H9 (cell line): ENCODE measurements around the gene ZNRF3. TPM values are rescaled to one million over a fixed set of nuclear protein-coding genes. Genes with fewer than 3 reads are reported as not detected.

ENCODE experiments used
- DNase-seq: peaks from one replicate; pipeline ENCODE4 v3.0.0-alpha.2; 2017
- H2AFZ ChIP-seq: one replicate; pipeline ENCODE4 v1.6.1; 2013; ENCODE audit warnings: mild to moderate bottlenecking, low read length, control low read depth, moderate library complexity
- H2AK5ac ChIP-seq: 2 replicates; pipeline ENCODE4 v1.6.1; 2013; ENCODE audit warnings: low read length, control low read depth, mixed read lengths; ENCODE audit not compliant: insufficient read length
- H2BK120ac ChIP-seq: one replicate; pipeline ENCODE4 v1.6.1; 2013; ENCODE audit warnings: low read depth, mild to moderate bottlenecking, low read length, control low read depth, inconsistent platforms; ENCODE audit not compliant: poor library complexity, severe bottlenecking
- H2BK12ac ChIP-seq: 2 replicates; pipeline ENCODE4 v1.6.1; 2013; ENCODE audit warnings: low read length, control low read depth, mixed read lengths, low read depth; ENCODE audit not compliant: insufficient read length
- H2BK15ac ChIP-seq: 2 replicates; pipeline ENCODE4 v1.6.1; 2013; ENCODE audit warnings: low read depth, low read length, control low read depth
- H2BK20ac ChIP-seq: one replicate; pipeline ENCODE4 v1.6.1; 2013; ENCODE audit warnings: low read depth, mild to moderate bottlenecking, low read length, control low read depth, inconsistent platforms; ENCODE audit not compliant: poor library complexity, severe bottlenecking
- H2BK5ac ChIP-seq: 2 replicates; pipeline ENCODE4 v1.6.1; 2013; ENCODE audit warnings: low read length, control low read depth, mixed read lengths; ENCODE audit not compliant: insufficient read length
- H3K14ac ChIP-seq: 2 replicates; pipeline ENCODE4 v1.6.1; 2013; ENCODE audit warnings: low read length, control low read depth; ENCODE audit not compliant: insufficient read depth
- H3K18ac ChIP-seq: 2 replicates; pipeline ENCODE4 v1.6.1; 2013; ENCODE audit warnings: low read depth, mild to moderate bottlenecking, mixed read lengths, low read length, control low read depth; ENCODE audit not compliant: insufficient read length
- H3K23ac ChIP-seq: 2 replicates; pipeline ENCODE4 v1.6.1; 2013; ENCODE audit warnings: low read length, control low read depth, mixed read lengths, low read depth; ENCODE audit not compliant: insufficient read length
- H3K23me2 ChIP-seq: 2 replicates; pipeline ENCODE4 v1.6.1; 2013; ENCODE audit warnings: low read depth, mild to moderate bottlenecking, mixed read lengths, low read length, control low read depth; ENCODE audit not compliant: insufficient read length, poor library complexity, severe bottlenecking
- H3K27ac ChIP-seq: 2 replicates; pipeline ENCODE4 v1.5.1; 2013; ENCODE audit warnings: low read length, control low read depth, mixed read lengths, low read depth; ENCODE audit not compliant: insufficient read length
- H3K27me3 ChIP-seq: 2 replicates; pipeline ENCODE4 v1.6.1; 2013; ENCODE audit warnings: low read length, control low read depth, inconsistent platforms; ENCODE audit not compliant: insufficient read depth
- H3K4ac ChIP-seq: 2 replicates; pipeline ENCODE4 v1.6.1; 2013; ENCODE audit warnings: low read depth, mild to moderate bottlenecking, control low read depth, inconsistent platforms, low read length, moderate library complexity
- H3K4me1 ChIP-seq: 2 replicates; pipeline ENCODE4 v1.6.1; 2013; ENCODE audit warnings: low read length, control low read depth, inconsistent platforms; ENCODE audit not compliant: insufficient read depth
- H3K4me2 ChIP-seq: 2 replicates; pipeline ENCODE4 v1.6.1; 2013; ENCODE audit warnings: low read length, control low read depth, mixed read lengths; ENCODE audit not compliant: insufficient read length, insufficient read depth
- H3K56ac ChIP-seq: 2 replicates; pipeline ENCODE4 v1.6.1; 2013; ENCODE audit warnings: low read depth, mild to moderate bottlenecking, mixed read lengths, low read length, control low read depth; ENCODE audit not compliant: insufficient read length
- H3K79me1 ChIP-seq: 2 replicates; pipeline ENCODE4 v1.6.1; 2013; ENCODE audit warnings: low read depth, mild to moderate bottlenecking, moderate library complexity, low read length, control low read depth, inconsistent platforms; ENCODE audit not compliant: insufficient read depth, poor library complexity, severe bottlenecking
- H3K79me2 ChIP-seq: 2 replicates; pipeline ENCODE4 v1.6.1; 2013; ENCODE audit warnings: low read length, control low read depth, inconsistent platforms; ENCODE audit not compliant: insufficient read depth
- H3K9ac ChIP-seq: 2 replicates; pipeline ENCODE4 v1.6.1; 2013; ENCODE audit warnings: low read length, control low read depth, mixed read lengths; ENCODE audit not compliant: insufficient read length; ENCODE audit errors: extremely low read depth
- H3K9me3 ChIP-seq: one replicate; pipeline ENCODE4 v1.6.1; 2013; ENCODE audit warnings: low read depth, low read length, inconsistent platforms; ENCODE audit not compliant: control insufficient read depth
- H3T11ph ChIP-seq: one replicate; pipeline ENCODE4 v1.6.1; 2013; ENCODE audit warnings: mild to moderate bottlenecking, low read length, control low read depth, inconsistent platforms
- H4K20me1 ChIP-seq: one replicate; pipeline ENCODE4 v1.6.1; 2013; ENCODE audit not compliant: control insufficient read depth, insufficient read length, insufficient read depth
- H4K5ac ChIP-seq: 2 replicates; pipeline ENCODE4 v1.6.1; 2013; ENCODE audit warnings: low read depth, mild to moderate bottlenecking, mixed read lengths, low read length, control low read depth; ENCODE audit not compliant: insufficient read length
- H4K8ac ChIP-seq: replicated peaks from 2 replicates; pipeline ENCODE4 v1.6.1; 2013; ENCODE audit warnings: low read length, control low read depth, mixed read lengths, low read depth; ENCODE audit not compliant: insufficient read length
- H4K91ac ChIP-seq: 2 replicates; pipeline ENCODE4 v1.6.1; 2013; ENCODE audit warnings: low read depth, mild to moderate bottlenecking, moderate library complexity, mixed read lengths, low read length, control low read depth; ENCODE audit not compliant: insufficient read length
- H3K27ac Mint-ChIP-seq, 3 experiments: 2 replicates in 2 of 3; 3 replicates in 1 of 3; pipeline ENCODE4 v1.8.0; 2020 to 2021; ENCODE audit warnings: mixed read lengths in 3 of 3, mild to moderate bottlenecking in 1 of 3, moderate library complexity in 1 of 3
- H3K27me3 Mint-ChIP-seq: 2 replicates; pipeline ENCODE4 v1.8.0; 2021; ENCODE audit warnings: low read depth, mild to moderate bottlenecking, moderate library complexity, mixed read lengths
- H3K36me3 Mint-ChIP-seq, 3 experiments: 2 replicates in 2 of 3; 3 replicates in 1 of 3; pipeline ENCODE4 v1.8.0; 2020 to 2021; ENCODE audit warnings: low read depth in 3 of 3, mixed read lengths in 3 of 3; ENCODE audit not compliant: insufficient read depth in 1 of 3
- H3K4me1 Mint-ChIP-seq, 2 experiments: 2 replicates each; pipeline ENCODE4 v1.8.0; 2020; ENCODE audit warnings: mixed read lengths in 2 of 2
- H3K4me3 Mint-ChIP-seq, 2 experiments: 2 replicates in 1 of 2; 3 replicates in 1 of 2; pipeline ENCODE4 v1.8.0; 2020 to 2021; ENCODE audit warnings: mild to moderate bottlenecking in 2 of 2, mixed read lengths in 2 of 2, moderate library complexity in 1 of 2
- H3K9me3 Mint-ChIP-seq, 2 experiments: 2 replicates in 1 of 2; 3 replicates in 1 of 2; pipeline ENCODE4 v1.8.0; 2020; ENCODE audit warnings: mild to moderate bottlenecking in 2 of 2, mixed read lengths in 2 of 2, moderate library complexity in 1 of 2
- WGBS: extraction: QIAGEN DNeasy Blood & Tissue Kit; methylation state at CpG from one replicate; pipeline ENCODE4 v1.1.7; 2013; ENCODE audit warnings: missing lambda C conversion rate, low lambda C conversion rate, mixed read lengths; ENCODE audit not compliant: insufficient read length; ENCODE audit errors: extremely low coverage; 5-methylcytosine and 5-hydroxymethylcytosine counted together
- total RNA-seq: library from RNA; stranded (reverse); gene quantifications from 2 replicates; pipeline ENCODE4 v1.2.1, GENCODE V29; 2021
- TF ChIP-seq, protein P1 (sequence below): fragments of 200-600 bp; sonication (generic); conservative IDR thresholded peaks from 3 replicates; pipeline ENCODE4 v1.8.0; 2021; ENCODE audit warnings: antibody characterized with exemption, mild to moderate bottlenecking

The ZNRF3 gene
- total RNA-seq, 1 experiment from 2014 or later, result 20.6 TPM

DNA sequence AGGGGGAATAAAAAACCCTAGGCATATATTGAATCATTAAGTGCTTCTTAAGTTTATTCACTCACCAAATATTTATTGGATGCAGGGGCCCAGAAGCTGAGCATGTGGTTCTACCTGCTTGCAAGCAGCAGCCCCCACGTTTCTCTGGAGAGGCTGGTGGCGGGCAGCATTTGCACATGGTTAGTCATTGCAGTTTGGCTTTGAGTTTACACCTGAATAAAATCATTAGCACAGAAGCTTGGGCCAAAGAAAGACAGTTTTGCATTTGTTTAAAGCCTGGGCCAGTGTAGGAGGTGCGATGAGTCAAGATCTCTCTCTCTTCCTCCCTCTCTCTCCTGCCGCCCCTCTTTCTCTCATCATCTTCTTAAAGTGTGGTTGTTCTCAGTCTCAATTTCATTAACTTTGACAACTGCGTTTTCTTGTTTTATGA lies 105.7 kb downstream of the ZNRF3 start:
- Histone ChIP-seq H2BK15ac (no peak overlapping the region), H3K14ac (no peak overlapping the region), H3T11ph (no peak overlapping the region), H4K5ac (no peak overlapping the region), H3K27ac (peak overlapping the region; percentile 62), H2AK5ac (no peak overlapping the region), H3K79me2 (peaks cover 2% of the 10 kb centered on the region; the same call in 1 of the 2 replicates), H3K9ac (no peak overlapping the region), H2BK5ac (no peak overlapping the region), H2BK120ac (no peak overlapping the region), H3K4me2 (peak overlapping the region; percentile 55), H2BK12ac (no peak overlapping the region), H2BK20ac (no peak overlapping the region), H3K23me2 (no peaks in the 10 kb centered on the region), H3K27me3 (no peaks in the 10 kb centered on the region), H2AFZ (no peak overlapping the region), H4K91ac (no peak overlapping the region), H3K56ac (no peak overlapping the region), H3K9me3 (no peaks in the 10 kb centered on the region), H4K8ac (no peak overlapping the region), H4K20me1 (no peaks in the 10 kb centered on the region), H3K79me1 (peaks cover 6% of the 10 kb centered on the region), H3K4ac (no peak overlapping the region), H3K18ac (no peak overlapping the region), H3K4me1 (peaks cover 21% of the 10 kb centered on the region), H3K23ac (no peak overlapping the region)
- Mint-ChIP-seq H3K4me3 (peak overlapping the region; percentile 34 to 53; a peak in 4 of 5 replicates), H3K9me3 (peaks cover 5 to 9% of the 10 kb centered on the region in 2 experiments; a peak in 3 of 5 replicates), H3K36me3 (peaks cover 29 to 57% (median 56%) of the 10 kb centered on the region in 3 experiments), H3K27me3 (no peaks in the 10 kb centered on the region), H3K4me1 (peaks cover 65 to 72% of the 10 kb centered on the region in 2 experiments), H3K27ac (peak overlapping the region; percentile 98 to 99 (median 98))
- no CpG with 5 or more reads among the region's 5 CpGs for WGBS
- TF ChIP-seq, protein P1, sequence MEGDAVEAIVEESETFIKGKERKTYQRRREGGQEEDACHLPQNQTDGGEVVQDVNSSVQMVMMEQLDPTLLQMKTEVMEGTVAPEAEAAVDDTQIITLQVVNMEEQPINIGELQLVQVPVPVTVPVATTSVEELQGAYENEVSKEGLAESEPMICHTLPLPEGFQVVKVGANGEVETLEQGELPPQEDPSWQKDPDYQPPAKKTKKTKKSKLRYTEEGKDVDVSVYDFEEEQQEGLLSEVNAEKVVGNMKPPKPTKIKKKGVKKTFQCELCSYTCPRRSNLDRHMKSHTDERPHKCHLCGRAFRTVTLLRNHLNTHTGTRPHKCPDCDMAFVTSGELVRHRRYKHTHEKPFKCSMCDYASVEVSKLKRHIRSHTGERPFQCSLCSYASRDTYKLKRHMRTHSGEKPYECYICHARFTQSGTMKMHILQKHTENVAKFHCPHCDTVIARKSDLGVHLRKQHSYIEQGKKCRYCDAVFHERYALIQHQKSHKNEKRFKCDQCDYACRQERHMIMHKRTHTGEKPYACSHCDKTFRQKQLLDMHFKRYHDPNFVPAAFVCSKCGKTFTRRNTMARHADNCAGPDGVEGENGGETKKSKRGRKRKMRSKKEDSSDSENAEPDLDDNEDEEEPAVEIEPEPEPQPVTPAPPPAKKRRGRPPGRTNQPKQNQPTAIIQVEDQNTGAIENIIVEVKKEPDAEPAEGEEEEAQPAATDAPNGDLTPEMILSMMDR, result no peak
- peak; percentile 78 for DNase-seq
